Measurements from ENCODE around the gene CD200R1L.

- TF ChIP-seq CTCF (IDR thresholded peaks at IDR 0.05) (no peak), POLR2AphosphoS5 (IDR thresholded peaks at IDR 0.05) (no peak), EP300 (IDR thresholded peaks at IDR 0.05) (no peak)
Measured at GRCh38 chr3:112776836-112777235, 69.8 kb downstream of the CD200R1L start.

Data from sigmoid colon (tissue), 4 donors.